Smooth muscle cell (in vitro differentiated cells): ENCODE data around the gene PARP2. TPM values are rescaled to one million over a fixed set of nuclear protein-coding genes. Genes with fewer than 3 reads are reported as not detected.
A peak's percentile ranks its signal among the peaks of the same experiment; 100 is the strongest.

Experiments used
- DNase-seq: peaks from one replicate; lab custom pipeline; 2025; ENCODE audit not compliant: unreplicated experiment; lab: John Stamatoyannopoulos, UW
- H2AFZ ChIP-seq: fragments of 200-600 bp; sonication (generic); 2 replicates; pipeline ENCODE4 v1.6.0; 2016; ENCODE audit warnings: antibody characterized with exemption, low read depth, mild to moderate bottlenecking
- H3F3A ChIP-seq: fragments of 200-600 bp; sonication (generic); 2 replicates; pipeline ENCODE4 v1.6.0; 2017; ENCODE audit warnings: antibody characterized with exemption, low read depth
- H3K27ac ChIP-seq: fragments of 200-600 bp; sonication (generic); 2 replicates; pipeline ENCODE4 v1.5.1; 2016; ENCODE audit warnings: low read depth, mild to moderate bottlenecking
- H3K27me3 ChIP-seq: fragments of 200-600 bp; sonication (generic); 2 replicates; pipeline ENCODE4 v1.6.1; 2016; ENCODE audit warnings: low read depth, mild to moderate bottlenecking
- H3K36me3 ChIP-seq: fragments of 200-600 bp; sonication (generic); 2 replicates; pipeline ENCODE4 v1.5.1; 2016; ENCODE audit warnings: low read depth
- H3K4me1 ChIP-seq: fragments of 200-600 bp; sonication (generic); 2 replicates; pipeline ENCODE4 v1.5.1; 2016; ENCODE audit warnings: low read depth
- H3K4me2 ChIP-seq: fragments of 200-600 bp; sonication (generic); 2 replicates; pipeline ENCODE4 v1.6.0; 2016; ENCODE audit warnings: mild to moderate bottlenecking
- H3K4me3 ChIP-seq: fragments of 200-600 bp; sonication (generic); 2 replicates; pipeline ENCODE4 v1.5.1; 2016; ENCODE audit warnings: mild to moderate bottlenecking
- H3K79me2 ChIP-seq: fragments of 200-600 bp; sonication (generic); 2 replicates; pipeline ENCODE4 v1.6.0; 2016; ENCODE audit warnings: low read depth, mild to moderate bottlenecking
- H3K9ac ChIP-seq: fragments of 200-600 bp; sonication (generic); 2 replicates; pipeline ENCODE4 v1.6.0; 2016; ENCODE audit warnings: low read depth
- H3K9me3 ChIP-seq: fragments of 200-600 bp; sonication (generic); replicated peaks from 2 replicates; pipeline ENCODE4 v1.5.1; 2016; ENCODE audit warnings: low read depth
- H4K20me1 ChIP-seq: fragments of 200-600 bp; sonication (generic); 2 replicates; pipeline ENCODE4 v1.6.0; 2016; ENCODE audit warnings: low read depth
- CTCF ChIP-seq: fragments of 200-600 bp; sonication (generic); IDR thresholded peaks from 2 replicates; pipeline ENCODE4 v1.5.1; 2017; ENCODE audit warnings: borderline replicate concordance, mild to moderate bottlenecking, antibody characterized with exemption; ENCODE audit not compliant: insufficient read depth, poor library complexity, severe bottlenecking
- WGBS: methylation state at CpG from one replicate; pipeline ENCODE4 v1.1.7; 2016; ENCODE audit warnings: low lambda C conversion rate; 5-methylcytosine and 5-hydroxymethylcytosine counted together
- polyA plus RNA-seq: library from polyadenylated mRNA; unstranded; fragments of >200 nt; fragmentation: Nextera tagmentation; extraction: Ambion mirVana; gene quantifications from 2 replicates; pipeline ENCODE4 v1.2.1, GENCODE V29; 2016
- total RNA-seq: library from RNA; depleted of rRNA; stranded (reverse); fragments of >200 nt; gene quantifications from 2 replicates; pipeline ENCODE4 v1.2.3, GENCODE V29; 2014

PARP2 gene
- total and polyA plus RNA-seq, 2 experiments from 2014 or later: 29.2 to 38.7 TPM

- H3K4me2 ChIP-seq: no peak overlapping the region
- H3K27me3 ChIP-seq: no peaks in the 10 kb centered on the region
- H3K4me3 ChIP-seq: no peak overlapping the region
- no peaks in the 10 kb centered on the region for H3K9me3 ChIP-seq
- peaks cover 10% of the 10 kb centered on the region for H3F3A ChIP-seq
- H2AFZ ChIP-seq: no peak overlapping the region
- H3K36me3 ChIP-seq: peaks cover 11% of the 10 kb centered on the region
- 81% methylated on average over 2 of the region's 2 CpGs for WGBS
- peaks cover 70% of the 10 kb centered on the region for H3K79me2 ChIP-seq
- H3K27ac ChIP-seq: no peak overlapping the region
- H3K9ac ChIP-seq: no peak overlapping the region
- H4K20me1 ChIP-seq: peaks cover 29% of the 10 kb centered on the region
- no peak for TF ChIP-seq CTCF
- no peak for DNase-seq
- H3K4me1 ChIP-seq: peaks cover 14% of the 10 kb centered on the region
Observed at GRCh38 chr14:20328705-20329104, 14.7 kb upstream of the PARP2 start.

- Histone ChIP-seq H3K27me3 (no peaks in the 10 kb centered on the region), H3K9ac (no peak overlapping the region), H3K36me3 (peaks cover 11% of the 10 kb centered on the region), H3F3A (peaks cover 10% of the 10 kb centered on the region), H3K4me3 (no peak overlapping the region), H2AFZ (no peak overlapping the region), H3K4me1 (peaks cover 14% of the 10 kb centered on the region), H3K27ac (no peak overlapping the region), H3K9me3 (no peaks in the 10 kb centered on the region), H3K4me2 (no peak overlapping the region), H3K79me2 (peaks cover 70% of the 10 kb centered on the region), H4K20me1 (peaks cover 29% of the 10 kb centered on the region)
- TF ChIP-seq CTCF: no peak
- WGBS: 99% methylated on average over 2 of the region's 2 CpGs
- no peak for DNase-seq
Observed at GRCh38 chr14:20329355-20329754, 14.1 kb upstream of the PARP2 start.

GRCh38 chr14:20331053-20331613 lies 12.3 kb upstream of the PARP2 start:
- no peak for DNase-seq
- H3K9ac ChIP-seq: no peak overlapping the region
- WGBS: 37% methylated on average over 2 of the region's 2 CpGs

More at GRCh38 chr14:20331053-20331613, 12.3 kb upstream of the PARP2 start:
- H3K4me3 ChIP-seq: peak overlapping the region; percentile 73
- no peak for TF ChIP-seq CTCF
- H4K20me1 ChIP-seq: peaks cover 29% of the 10 kb centered on the region
- peak overlapping the region; percentile 92 for H3K4me2 ChIP-seq
- H3K79me2 ChIP-seq: peaks cover 63% of the 10 kb centered on the region
- H3K9me3 ChIP-seq: no peaks in the 10 kb centered on the region
- peaks cover 14% of the 10 kb centered on the region for H3K4me1 ChIP-seq
- no peak overlapping the region for H2AFZ ChIP-seq
- no peak overlapping the region for H3K27ac ChIP-seq
- peaks cover 10% of the 10 kb centered on the region for H3F3A ChIP-seq
- peaks cover 6% of the 10 kb centered on the region for H3K36me3 ChIP-seq
- H3K27me3 ChIP-seq: no peaks in the 10 kb centered on the region
